Stomach smooth muscle (tissue), 2 donors: ENCODE measurements around the gene TCFL5.

ENCODE experiments used
- H3K27ac ChIP-seq: one replicate; pipeline ENCODE4 v1.7.0; 2013; ENCODE audit warnings: mild to moderate bottlenecking, low read length, inconsistent platforms
- H3K27me3 ChIP-seq, 2 donors: one replicate each; pipeline ENCODE4 v1.7.0; 2013; ENCODE audit warnings: low read length in 2 of 2; ENCODE audit not compliant: insufficient read depth in 2 of 2, control insufficient read depth in 1 of 2
- H3K36me3 ChIP-seq, 2 donors: one replicate each; pipeline ENCODE4 v1.7.0; 2013; ENCODE audit warnings: low read length in 2 of 2; ENCODE audit not compliant: control insufficient read depth in 2 of 2, insufficient read depth in 2 of 2
- H3K4me1 ChIP-seq: one replicate; pipeline ENCODE4 v1.7.0; 2013; ENCODE audit warnings: low read length; ENCODE audit not compliant: control insufficient read depth, insufficient read depth
- H3K4me3 ChIP-seq, 2 donors: one replicate each; pipeline ENCODE4 v1.7.0; 2013; ENCODE audit warnings: low read length in 2 of 2
- H3K9ac ChIP-seq, 2 donors: one replicate each; pipeline ENCODE4 v1.7.0; 2013; ENCODE audit warnings: low read length in 2 of 2, mild to moderate bottlenecking in 1 of 2
- H3K9me3 ChIP-seq, 2 donors: one replicate each; pipeline ENCODE4 v1.7.0; 2013; ENCODE audit warnings: low read length in 2 of 2; ENCODE audit not compliant: control insufficient read depth in 2 of 2
- donor health status: healthy.
- donor health status: Pancreatic carcinoma.

Gene TCFL5

DNA sequence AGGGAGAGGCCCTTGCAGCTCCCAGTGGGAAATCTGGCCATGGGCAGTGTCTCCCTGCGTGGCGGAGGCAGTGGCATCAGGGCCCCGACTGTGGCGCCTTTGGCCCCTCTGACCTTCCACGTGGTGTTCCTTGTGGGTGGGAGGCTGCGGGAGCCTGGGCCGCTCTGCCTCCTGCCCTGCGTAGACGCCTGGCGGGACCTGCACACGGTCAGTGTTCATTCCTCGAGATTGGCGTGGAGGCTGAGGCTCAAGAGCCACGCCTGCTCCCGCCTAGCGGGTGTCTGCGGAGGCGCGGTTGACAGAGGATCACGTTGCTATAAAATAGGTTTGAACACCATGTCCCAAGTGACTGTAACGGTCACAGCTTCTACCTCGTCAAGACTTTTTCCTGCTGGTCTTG lies 30.8 kb downstream of the TCFL5 start:
- Histone ChIP-seq H3K9ac (no peak overlapping the region), H3K27ac (no peak overlapping the region), H3K4me1 (peaks cover 8% of the 10 kb centered on the region), H3K9me3 (no peaks in the 10 kb centered on the region), H3K36me3 (no peaks in the 10 kb centered on the region), H3K27me3 (peaks cover 0 to 2% of the 10 kb centered on the region in 2 donors), H3K4me3 (no peak overlapping the region)

DNA sequence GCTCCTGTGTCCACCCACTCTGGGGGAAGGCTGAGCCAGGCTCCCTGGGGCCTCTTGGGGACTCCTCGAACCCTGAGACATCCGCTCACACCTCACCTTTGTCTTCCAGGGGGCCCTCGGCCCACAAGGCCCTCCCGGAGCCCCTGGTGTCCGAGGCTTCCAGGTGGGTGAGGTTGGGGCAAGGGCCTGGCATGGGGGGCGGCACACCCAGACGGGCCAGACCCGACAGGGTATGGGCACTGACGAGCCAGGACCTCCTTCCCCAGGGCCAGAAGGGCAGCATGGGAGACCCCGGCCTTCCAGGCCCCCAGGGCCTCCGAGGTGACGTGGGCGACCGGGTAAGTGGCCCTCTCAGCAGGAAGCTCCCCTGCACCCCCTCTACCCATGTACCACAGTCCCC lies 31.4 kb downstream of the TCFL5 start:
- Histone ChIP-seq H3K9me3 (no peaks in the 10 kb centered on the region), H3K4me3 (no peak overlapping the region), H3K4me1 (peaks cover 8% of the 10 kb centered on the region), H3K27me3 (peaks cover 0 to 2% of the 10 kb centered on the region in 2 donors), H3K36me3 (no peaks in the 10 kb centered on the region), H3K27ac (no peak overlapping the region), H3K9ac (no peak overlapping the region)

DNA sequence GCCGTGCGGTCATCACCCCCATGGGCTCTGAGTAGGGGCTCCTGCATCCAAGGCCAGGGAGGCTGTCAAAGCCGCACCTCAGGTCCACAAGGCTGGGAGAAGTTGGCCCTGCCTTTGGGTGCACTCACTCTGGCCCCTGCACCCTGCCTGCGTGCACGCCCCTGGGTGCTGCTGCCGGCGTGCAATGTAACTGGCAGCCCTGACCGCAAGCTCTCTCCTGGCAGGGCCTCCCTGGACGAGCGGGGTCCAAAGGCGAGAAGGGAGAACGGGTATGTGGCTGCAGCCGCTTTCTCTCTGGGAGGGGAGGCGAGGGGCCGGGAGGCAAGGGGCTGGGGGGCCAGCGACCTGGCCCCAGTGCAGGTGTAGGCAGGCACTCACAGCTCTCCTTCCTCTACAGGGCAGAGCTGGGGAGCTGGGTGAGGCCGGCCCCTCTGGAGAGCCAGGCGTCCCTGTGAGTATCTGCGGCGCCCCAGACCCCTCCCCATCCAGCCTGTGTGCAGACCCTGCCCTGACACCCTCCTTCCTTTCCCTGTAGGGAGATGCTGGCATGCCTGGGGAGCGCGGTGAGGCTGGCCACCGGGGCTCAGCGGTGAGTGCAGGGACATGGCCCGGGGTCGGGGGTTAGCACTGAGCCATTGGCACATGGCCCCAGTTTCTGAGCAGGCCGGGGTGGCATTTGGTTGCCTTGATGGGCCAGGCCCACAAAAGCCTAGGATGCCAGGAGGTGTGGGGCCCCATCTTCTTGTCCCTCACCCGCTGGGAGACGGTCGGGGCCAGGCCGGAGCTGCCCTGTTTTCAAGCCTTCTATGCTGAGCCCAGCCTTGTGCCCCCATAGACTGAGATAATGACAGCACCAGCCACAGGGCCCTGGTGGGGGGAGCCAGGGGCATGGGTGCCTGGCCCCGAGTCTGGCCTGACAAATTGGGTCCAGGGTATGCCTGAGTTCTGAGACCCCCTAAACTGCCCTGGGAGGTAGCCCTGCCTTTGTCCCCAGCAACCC lies 32.1 kb downstream of the TCFL5 start:
- no peaks in the 10 kb centered on the region for H3K27me3 ChIP-seq
- H3K4me1 ChIP-seq: peaks cover 11% of the 10 kb centered on the region
- no peak overlapping the region for H3K27ac ChIP-seq
- no peaks in the 10 kb centered on the region for H3K36me3 ChIP-seq
- H3K4me3 ChIP-seq: no peak overlapping the region
- H3K9ac ChIP-seq: no peak overlapping the region
- no peaks in the 10 kb centered on the region for H3K9me3 ChIP-seq

DNA sequence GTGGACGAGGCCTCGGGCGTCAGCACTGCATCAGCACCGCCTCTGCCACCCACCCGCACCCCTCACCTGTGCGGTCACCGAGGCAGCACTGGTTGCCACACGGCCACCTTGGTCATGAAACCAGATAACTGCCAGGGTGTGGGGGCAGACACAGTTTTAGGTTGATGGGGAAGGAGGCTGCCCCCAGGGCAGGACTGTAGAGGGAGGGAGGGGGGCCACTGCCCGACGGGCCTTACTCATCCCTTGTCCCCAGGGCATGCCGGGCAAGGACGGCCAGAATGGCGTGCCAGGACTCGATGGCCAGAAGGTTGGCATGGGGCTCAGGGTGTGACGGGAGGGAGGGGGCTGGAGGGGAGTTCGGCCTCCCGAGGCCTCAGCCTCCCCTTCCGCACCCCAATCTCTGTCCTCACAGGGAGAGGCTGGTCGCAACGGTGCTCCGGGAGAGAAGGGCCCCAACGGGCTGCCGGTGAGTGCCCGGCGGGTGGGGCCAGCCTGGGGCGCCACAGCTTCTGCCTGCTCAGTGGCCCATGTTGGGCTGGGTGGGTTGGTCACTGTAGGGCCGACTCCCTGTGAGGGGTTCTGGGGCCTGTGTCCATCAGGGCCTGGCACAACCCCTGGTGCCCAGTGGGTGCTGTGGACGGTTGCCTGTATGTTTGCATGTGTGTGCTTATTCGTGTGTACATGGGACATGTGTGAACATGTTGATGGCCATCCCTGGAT lies 33.0 kb downstream of the TCFL5 start:
- no peak overlapping the region for H3K9ac ChIP-seq
- H3K36me3 ChIP-seq: no peaks in the 10 kb centered on the region
- H3K9me3 ChIP-seq: no peaks in the 10 kb centered on the region
- peaks cover 15% of the 10 kb centered on the region for H3K4me1 ChIP-seq
- no peak overlapping the region for H3K27ac ChIP-seq
- no peak overlapping the region for H3K4me3 ChIP-seq
- H3K27me3 ChIP-seq: no peaks in the 10 kb centered on the region

DNA sequence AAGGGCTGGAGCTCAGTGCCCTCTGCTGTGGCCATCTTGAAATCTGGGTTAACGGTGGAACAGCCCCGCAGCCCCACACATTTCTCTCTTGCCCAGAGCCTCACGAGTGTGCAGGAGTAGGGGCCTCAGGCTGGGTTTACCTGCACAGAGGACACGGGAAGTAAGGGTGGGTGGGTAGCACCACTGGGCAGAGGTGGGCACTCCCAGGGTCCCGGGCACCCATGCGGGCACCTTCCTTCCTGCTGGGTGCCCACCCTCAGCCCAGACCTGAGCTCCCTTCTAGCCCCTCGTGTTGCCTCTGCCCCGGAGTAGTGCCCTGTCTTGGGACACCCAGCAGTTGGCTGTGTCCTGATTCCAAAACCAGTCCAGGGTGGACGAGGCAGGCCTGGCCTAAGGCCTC lies 33.6 kb downstream of the TCFL5 start:
- Histone ChIP-seq H3K9me3 (no peaks in the 10 kb centered on the region), H3K27me3 (no peaks in the 10 kb centered on the region), H3K9ac (no peak overlapping the region), H3K36me3 (no peaks in the 10 kb centered on the region), H3K27ac (no peak overlapping the region), H3K4me1 (peaks cover 15% of the 10 kb centered on the region), H3K4me3 (no peak overlapping the region)

DNA sequence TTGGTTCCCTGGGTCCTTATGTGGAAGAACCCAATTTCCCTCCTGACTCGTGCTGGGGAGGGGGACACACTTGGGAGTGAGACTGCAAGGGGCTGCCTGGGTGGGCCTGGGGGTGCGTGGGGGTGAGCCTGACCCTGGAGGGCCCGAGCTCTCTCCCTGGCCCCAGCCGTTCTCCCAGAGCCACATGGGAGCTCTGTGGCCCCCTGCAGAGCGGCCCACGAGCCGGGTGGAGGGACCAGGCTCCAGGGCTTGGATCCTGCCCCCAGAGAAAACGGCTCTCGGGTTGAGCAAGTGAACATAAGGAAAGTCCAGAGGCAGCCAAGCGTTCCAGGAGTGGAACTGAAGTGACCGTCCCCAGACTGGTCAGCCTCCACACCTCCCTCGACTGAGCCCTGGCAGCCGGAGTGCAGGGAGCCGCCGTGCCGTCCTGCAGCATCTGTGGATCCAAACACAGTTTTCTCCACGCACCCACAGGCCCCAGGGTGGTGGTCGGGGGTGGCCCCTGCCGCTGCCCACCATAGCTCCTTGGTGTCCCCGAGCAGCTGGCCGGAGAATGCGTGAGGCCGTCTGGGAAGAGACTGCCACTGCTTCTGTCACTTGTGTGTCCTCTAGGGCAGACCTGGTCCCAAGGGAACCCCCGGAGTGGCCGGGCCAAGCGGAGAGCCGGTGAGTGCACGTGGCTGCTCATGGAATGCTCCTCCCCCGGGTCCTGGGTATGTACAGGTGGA lies 34.1 kb downstream of the TCFL5 start:
- peaks cover 15% of the 10 kb centered on the region for H3K4me1 ChIP-seq
- H3K9ac ChIP-seq: no peak overlapping the region
- no peak overlapping the region for H3K27ac ChIP-seq
- no peaks in the 10 kb centered on the region for H3K9me3 ChIP-seq
- H3K4me3 ChIP-seq: no peak overlapping the region
- no peaks in the 10 kb centered on the region for H3K36me3 ChIP-seq
- no peaks in the 10 kb centered on the region for H3K27me3 ChIP-seq

DNA sequence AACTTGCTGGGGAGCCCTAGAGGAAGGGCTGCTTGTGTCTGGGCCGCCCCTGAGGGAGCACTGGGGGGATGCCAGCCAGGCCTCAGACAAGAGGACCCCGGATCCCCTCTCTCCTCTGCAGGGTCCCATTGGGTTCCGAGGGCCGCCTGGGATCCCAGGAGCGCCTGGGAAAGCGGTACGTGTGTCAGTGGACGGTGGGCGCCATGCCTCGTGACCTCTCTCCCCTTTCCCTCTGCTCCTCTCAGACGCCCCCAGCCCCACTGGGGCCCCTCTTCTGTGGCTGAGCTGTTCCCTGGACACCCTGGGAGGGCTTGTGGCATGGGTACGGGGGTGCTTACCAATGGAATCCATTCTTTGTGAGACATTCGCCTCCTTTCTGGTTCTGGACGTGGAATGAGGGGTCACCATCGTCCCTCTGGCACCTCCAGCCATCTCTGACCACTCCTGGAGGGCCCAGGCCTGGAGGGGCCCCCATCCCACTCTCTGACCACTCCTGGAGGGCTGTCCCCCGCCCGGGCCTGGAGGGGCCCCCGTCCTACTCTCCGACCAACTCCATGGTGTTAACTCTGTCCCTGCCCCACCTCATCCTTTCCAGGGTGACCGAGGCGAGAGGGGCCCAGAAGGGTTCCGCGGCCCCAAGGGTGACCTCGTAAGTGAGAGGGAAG lies 34.8 kb downstream of the TCFL5 start:
- Histone ChIP-seq H3K27me3 (no peaks in the 10 kb centered on the region), H3K9ac (no peak overlapping the region), H3K9me3 (no peaks in the 10 kb centered on the region), H3K27ac (no peak overlapping the region), H3K36me3 (no peaks in the 10 kb centered on the region), H3K4me3 (no peak overlapping the region), H3K4me1 (peaks cover 9% of the 10 kb centered on the region)

DNA sequence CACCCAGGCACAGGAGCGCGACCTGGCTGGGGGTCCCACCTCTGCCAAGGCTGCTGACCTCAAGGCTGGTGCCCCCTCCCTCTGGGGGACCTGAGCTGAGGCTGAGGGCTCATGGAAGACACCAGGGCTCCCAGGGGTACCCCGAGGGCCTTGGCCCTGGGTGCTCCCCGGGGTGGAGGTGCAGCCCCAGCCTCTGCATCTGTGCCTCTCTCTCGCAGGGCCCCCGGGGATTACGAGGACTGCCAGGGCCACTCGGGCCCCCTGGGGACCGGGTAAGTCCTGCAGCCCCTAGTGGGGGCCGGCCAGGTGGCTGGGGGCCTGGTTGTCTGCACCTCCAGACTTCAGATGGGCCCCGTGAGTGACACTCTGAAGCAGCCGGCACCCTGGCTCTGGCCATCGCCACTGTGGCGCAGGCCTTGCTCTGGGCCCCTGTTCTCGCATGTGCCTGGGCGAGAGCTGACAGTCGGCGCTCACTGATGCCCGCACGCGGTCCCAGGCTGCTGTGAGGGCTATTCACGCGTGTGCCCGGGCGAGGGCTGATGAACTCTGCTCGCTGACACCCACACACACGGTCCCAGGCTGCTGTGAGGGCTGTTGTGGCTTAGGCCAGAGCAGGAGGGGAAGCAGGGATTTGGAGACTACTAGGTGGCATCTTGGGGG lies 35.5 kb downstream of the TCFL5 start:
- no peak overlapping the region for H3K27ac ChIP-seq
- H3K4me3 ChIP-seq: no peak overlapping the region
- H3K9me3 ChIP-seq: no peaks in the 10 kb centered on the region
- no peaks in the 10 kb centered on the region for H3K27me3 ChIP-seq
- no peak overlapping the region for H3K9ac ChIP-seq
- peaks cover 7% of the 10 kb centered on the region for H3K4me1 ChIP-seq
- H3K36me3 ChIP-seq: no peaks in the 10 kb centered on the region

DNA sequence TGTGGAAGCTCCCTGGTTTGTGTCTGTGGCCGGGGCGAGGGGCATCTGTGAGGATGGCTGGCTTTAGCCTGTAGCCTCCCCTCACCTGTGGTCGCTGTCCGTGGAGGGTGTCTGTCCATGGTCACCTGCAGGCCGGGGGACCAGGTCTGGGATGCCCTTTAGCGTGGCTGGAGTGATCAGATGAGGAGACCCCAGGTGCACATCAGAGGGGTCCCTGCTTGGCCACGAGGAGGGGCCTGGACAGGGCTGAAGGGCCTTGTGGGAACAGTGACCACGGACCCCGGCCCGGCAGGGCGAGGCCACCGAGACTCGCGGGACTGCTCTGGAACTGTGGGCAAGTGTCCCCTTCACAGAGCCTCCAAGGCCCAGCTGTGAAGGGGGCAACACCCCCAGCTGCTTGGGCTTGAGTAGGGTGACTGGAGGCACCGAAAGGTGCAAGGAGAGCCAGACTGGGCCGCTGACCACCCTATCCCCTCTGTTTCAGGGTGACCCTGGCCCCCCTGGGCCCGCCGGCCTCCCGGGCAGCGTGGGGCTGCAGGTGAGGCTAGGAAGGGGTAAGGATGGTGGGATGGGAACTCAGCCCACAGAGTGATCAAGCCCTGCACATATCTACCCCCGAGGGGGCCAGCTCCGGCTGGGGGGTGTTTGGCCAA lies 36.2 kb downstream of the TCFL5 start:
- Histone ChIP-seq H3K9ac (no peak overlapping the region), H3K4me1 (peaks cover 7% of the 10 kb centered on the region), H3K9me3 (no peaks in the 10 kb centered on the region), H3K27me3 (no peaks in the 10 kb centered on the region), H3K4me3 (no peak overlapping the region), H3K36me3 (no peaks in the 10 kb centered on the region), H3K27ac (no peak overlapping the region)
